Osteoblast (primary cell): ENCODE results near the gene TCF7L1. TPM values are rescaled to one million over a fixed set of nuclear protein-coding genes. Genes with fewer than 3 reads are reported as not detected.

Source experiments
- DNase-seq: peaks from one replicate; pipeline ENCODE4 v3.0.0; 2011; ENCODE audit warnings: low spot score, mixed read lengths; ENCODE audit not compliant: insufficient read length; ENCODE audit errors: missing footprints
- H2AFZ ChIP-seq: 2 replicates; pipeline ENCODE4 v1.6.0; 2011; ENCODE audit warnings: mild to moderate bottlenecking, low read length
- H3K27ac ChIP-seq: 2 replicates; pipeline ENCODE4 v1.5.1; 2011; ENCODE audit warnings: mild to moderate bottlenecking, low read depth, low read length, moderate library complexity
- H3K27me3 ChIP-seq: 2 replicates; pipeline ENCODE4 v1.6.0; 2012; ENCODE audit warnings: mild to moderate bottlenecking, control low read depth, inconsistent platforms, low read length, moderate library complexity; ENCODE audit not compliant: insufficient read depth
- H3K36me3 ChIP-seq: 2 replicates; pipeline ENCODE4 v1.5.1; 2011; ENCODE audit warnings: mild to moderate bottlenecking, low read length, control low read depth, moderate library complexity; ENCODE audit not compliant: insufficient read depth
- H3K4me1 ChIP-seq: 2 replicates; pipeline ENCODE4 v1.5.1; 2011; ENCODE audit warnings: mild to moderate bottlenecking, low read length, control low read depth, moderate library complexity; ENCODE audit not compliant: insufficient read depth
- H3K4me2 ChIP-seq: 2 replicates; pipeline ENCODE4 v1.6.0; 2011; ENCODE audit warnings: mild to moderate bottlenecking, low read length; ENCODE audit not compliant: insufficient read depth
- H3K4me3 ChIP-seq: fragments of 200-600 bp; sonication (generic); 3 replicates; pipeline ENCODE4 v1.5.1; 2012; ENCODE audit warnings: mild to moderate bottlenecking, low read length, inconsistent platforms; ENCODE audit not compliant: insufficient read depth
- H3K79me2 ChIP-seq: 2 replicates; pipeline ENCODE4 v1.6.0; 2012; ENCODE audit warnings: mild to moderate bottlenecking, low read length, control low read depth, inconsistent platforms; ENCODE audit not compliant: insufficient read depth
- H3K9me3 ChIP-seq: 2 replicates; pipeline ENCODE4 v1.5.1; 2011; ENCODE audit warnings: low read depth, low read length, control low read depth
- H4K20me1 ChIP-seq: 2 replicates; pipeline ENCODE4 v1.6.0; 2012; ENCODE audit warnings: mild to moderate bottlenecking, low read length, control low read depth; ENCODE audit not compliant: insufficient read depth
- total RNA-seq: library from RNA; depleted of rRNA; stranded (reverse); fragments of >200 nt; gene quantifications from 2 replicates; pipeline ENCODE4 v1.2.3, GENCODE V29; 2012
- TF ChIP-seq, protein P1 (sequence below): IDR thresholded peaks from 2 replicates; pipeline ENCODE4 v1.5.1; 2011; ENCODE audit warnings: mild to moderate bottlenecking, low read depth, low read length, moderate library complexity; ENCODE audit errors: extremely low read depth

The TCF7L1 gene
- total RNA-seq, 1 donor: 2.5 TPM

DNA sequence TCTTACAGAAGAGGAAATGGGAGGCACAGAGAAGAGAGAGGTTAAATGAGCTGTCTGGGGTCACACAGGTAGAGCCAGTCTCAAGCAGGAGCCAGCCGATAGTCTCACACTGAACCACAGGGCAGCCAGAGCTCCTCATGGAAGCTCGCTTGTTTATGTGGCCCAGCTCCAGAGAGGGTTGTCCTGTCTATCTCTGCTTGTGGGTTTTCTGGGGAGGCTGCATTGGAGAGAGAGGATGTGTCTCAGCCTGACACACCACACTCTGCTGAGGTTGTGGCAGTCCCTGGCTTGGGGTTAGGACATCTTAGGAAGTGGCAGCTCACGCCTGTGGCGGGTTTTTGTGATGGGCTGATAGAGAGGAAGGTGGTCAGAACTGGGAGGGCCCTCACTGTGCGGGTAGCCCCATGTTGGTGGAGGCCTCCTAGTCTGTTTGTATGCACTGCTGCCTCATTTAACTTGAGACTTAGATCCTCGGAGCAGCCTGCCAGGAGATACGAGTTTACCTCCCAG is 52.3 kb downstream of the TCF7L1 start:
- no peaks in the 10 kb centered on the region for H3K9me3 ChIP-seq
- H4K20me1 ChIP-seq: peaks cover 52% of the 10 kb centered on the region
- H3K4me3 ChIP-seq: no peak overlapping the region
- H3K4me1 ChIP-seq: peaks cover 26% of the 10 kb centered on the region
- no peaks in the 10 kb centered on the region for H3K36me3 ChIP-seq
- no peak overlapping the region for H3K4me2 ChIP-seq
- TF ChIP-seq, protein P1, sequence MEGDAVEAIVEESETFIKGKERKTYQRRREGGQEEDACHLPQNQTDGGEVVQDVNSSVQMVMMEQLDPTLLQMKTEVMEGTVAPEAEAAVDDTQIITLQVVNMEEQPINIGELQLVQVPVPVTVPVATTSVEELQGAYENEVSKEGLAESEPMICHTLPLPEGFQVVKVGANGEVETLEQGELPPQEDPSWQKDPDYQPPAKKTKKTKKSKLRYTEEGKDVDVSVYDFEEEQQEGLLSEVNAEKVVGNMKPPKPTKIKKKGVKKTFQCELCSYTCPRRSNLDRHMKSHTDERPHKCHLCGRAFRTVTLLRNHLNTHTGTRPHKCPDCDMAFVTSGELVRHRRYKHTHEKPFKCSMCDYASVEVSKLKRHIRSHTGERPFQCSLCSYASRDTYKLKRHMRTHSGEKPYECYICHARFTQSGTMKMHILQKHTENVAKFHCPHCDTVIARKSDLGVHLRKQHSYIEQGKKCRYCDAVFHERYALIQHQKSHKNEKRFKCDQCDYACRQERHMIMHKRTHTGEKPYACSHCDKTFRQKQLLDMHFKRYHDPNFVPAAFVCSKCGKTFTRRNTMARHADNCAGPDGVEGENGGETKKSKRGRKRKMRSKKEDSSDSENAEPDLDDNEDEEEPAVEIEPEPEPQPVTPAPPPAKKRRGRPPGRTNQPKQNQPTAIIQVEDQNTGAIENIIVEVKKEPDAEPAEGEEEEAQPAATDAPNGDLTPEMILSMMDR: no peak
- no peak for DNase-seq
- H3K27me3 ChIP-seq: no peaks in the 10 kb centered on the region
- H2AFZ ChIP-seq: no peak overlapping the region
- no peak overlapping the region for H3K27ac ChIP-seq
- H3K79me2 ChIP-seq: peaks cover 50% of the 10 kb centered on the region

DNA sequence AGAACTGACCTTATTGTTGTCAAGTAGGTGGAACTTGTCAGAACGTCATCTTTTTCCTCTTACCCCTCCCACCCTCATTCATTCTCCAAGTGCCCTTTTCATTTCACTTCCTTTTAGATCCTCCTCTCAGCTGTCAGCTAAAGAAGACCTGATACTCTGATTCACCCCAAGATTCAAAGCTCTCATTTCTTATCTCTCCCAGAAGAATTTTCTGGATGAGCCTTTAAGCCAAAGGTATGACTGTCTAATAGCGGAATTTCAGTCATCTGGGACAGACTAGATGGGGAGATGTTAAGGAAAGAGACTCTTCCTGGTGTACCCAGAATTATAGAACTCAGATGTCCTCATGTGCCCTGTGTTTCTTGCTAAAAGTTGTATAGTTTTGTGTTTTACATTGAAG is 53.9 kb downstream of the TCF7L1 start:
- H2AFZ ChIP-seq: no peak overlapping the region
- peaks cover 38% of the 10 kb centered on the region for H3K79me2 ChIP-seq
- no peaks in the 10 kb centered on the region for H3K36me3 ChIP-seq
- H3K4me3 ChIP-seq: no peak overlapping the region
- H3K4me2 ChIP-seq: peak overlapping the region; percentile 6
- H3K27me3 ChIP-seq: no peaks in the 10 kb centered on the region
- H3K4me1 ChIP-seq: peaks cover 17% of the 10 kb centered on the region
- DNase-seq: no peak
- peaks cover 37% of the 10 kb centered on the region for H4K20me1 ChIP-seq
- H3K9me3 ChIP-seq: no peaks in the 10 kb centered on the region
- no peak overlapping the region for H3K27ac ChIP-seq
- TF ChIP-seq, protein P1: no peak

DNA sequence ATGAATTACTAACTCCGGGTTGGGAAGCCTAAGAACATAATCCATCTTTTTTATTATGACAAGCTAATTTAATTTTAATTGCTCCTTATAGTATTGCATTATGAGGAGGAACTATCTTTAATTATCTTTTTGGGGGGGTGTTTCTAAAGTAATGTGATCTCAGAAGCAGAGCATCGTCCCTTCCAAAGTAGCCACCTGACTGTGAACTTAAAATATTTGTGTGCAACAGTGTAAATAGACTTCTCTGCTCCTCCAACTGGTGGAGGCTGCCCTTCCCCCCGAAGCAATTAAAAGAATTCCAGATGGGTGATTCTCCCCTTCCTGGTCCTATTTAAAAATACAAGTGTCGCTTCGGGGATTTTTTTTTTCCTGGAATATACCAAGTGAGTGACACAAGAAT is 55.7 kb downstream of the TCF7L1 start:
- no peak for DNase-seq
- Histone ChIP-seq H3K27ac (no peak overlapping the region), H3K4me2 (no peak overlapping the region), H3K4me1 (peaks cover 5% of the 10 kb centered on the region), H3K4me3 (no peak overlapping the region), H3K79me2 (peaks cover 38% of the 10 kb centered on the region), H3K27me3 (no peaks in the 10 kb centered on the region), H2AFZ (no peak overlapping the region), H3K9me3 (no peaks in the 10 kb centered on the region), H3K36me3 (no peaks in the 10 kb centered on the region), H4K20me1 (peaks cover 23% of the 10 kb centered on the region)
- TF ChIP-seq, protein P1: no peak

DNA sequence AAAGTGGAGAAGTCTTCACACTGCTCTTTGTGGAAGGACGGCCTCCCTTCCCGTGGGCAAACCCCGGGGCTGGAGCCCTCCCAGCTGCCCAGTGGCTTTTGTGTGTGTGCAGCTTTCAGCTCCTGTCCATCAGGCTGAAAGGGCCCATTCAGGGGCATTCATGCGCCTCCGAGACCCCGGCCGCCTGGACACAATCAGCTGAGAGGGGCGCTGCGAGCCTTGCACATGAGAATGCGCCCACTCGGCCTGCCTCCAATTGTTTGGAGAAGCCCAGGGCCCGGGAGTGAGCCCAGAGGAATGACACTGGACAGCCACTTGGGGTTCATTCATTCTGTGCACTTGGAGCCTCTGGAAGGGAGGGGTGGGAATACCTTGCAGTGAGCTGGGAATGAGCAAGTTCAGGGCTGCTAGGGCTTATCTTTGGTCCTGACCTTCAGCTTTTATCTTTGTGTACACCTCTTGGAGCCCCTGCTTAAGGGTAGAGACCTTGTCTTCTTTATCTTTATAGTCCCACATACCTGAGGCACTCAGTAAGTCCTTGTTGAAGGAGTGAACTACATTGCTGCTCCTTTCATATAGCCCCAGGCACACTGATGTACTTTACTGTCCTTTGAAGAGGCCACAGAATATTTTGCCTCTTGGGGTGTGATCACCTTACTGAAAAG is 56.5 kb downstream of the TCF7L1 start:
- TF ChIP-seq, protein P1: no peak
- peaks cover 33% of the 10 kb centered on the region for H3K79me2 ChIP-seq
- no peak for DNase-seq
- H3K9me3 ChIP-seq: no peaks in the 10 kb centered on the region
- H3K4me3 ChIP-seq: no peak overlapping the region
- no peaks in the 10 kb centered on the region for H3K27me3 ChIP-seq
- no peak overlapping the region for H3K4me2 ChIP-seq
- no peak overlapping the region for H2AFZ ChIP-seq
- no peak overlapping the region for H3K27ac ChIP-seq
- H4K20me1 ChIP-seq: peaks cover 15% of the 10 kb centered on the region
- H3K4me1 ChIP-seq: peaks cover 5% of the 10 kb centered on the region
- no peaks in the 10 kb centered on the region for H3K36me3 ChIP-seq
